GM18873 (cell line): ENCODE data around the gene SMIM34.
A peak's percentile ranks its signal among the peaks of the same experiment; 100 is the strongest.
"Not testable (repeated sequence)": the region's sequence is repeated elsewhere in the genome, so short reads cannot be mapped to it uniquely, and the experiment has no call there.

ENCODE experiments used
- ATAC-seq: cut with Tn5 transposase; IDR thresholded peaks from one replicate; pipeline ENCODE4 v1.9.1; 2021; ENCODE audit warnings: mild to moderate bottlenecking, moderate library complexity, moderate number of reproducible peaks; ENCODE audit not compliant: unreplicated experiment, low FRiP score

The SMIM34 gene

GRCh38 chr21:34423805-34424204 lies at the start of gene SMIM34:
Gene SMIM34, minus strand, starts transcription at chr21:34423951. Its CDS starts 112 bp downstream, at chr21:34423839.
- ATAC-seq = not testable (repeated sequence)

- ATAC-seq = not testable (repeated sequence)
These were observed 43.6 kb upstream of the SMIM34 start for GRCh38 chr21:34467333-34467732.

- ATAC-seq = not testable (repeated sequence)
These were observed 35.7 kb upstream of the SMIM34 start for GRCh38 chr21:34459426-34459825.

- not testable (repeated sequence) for ATAC-seq
These were observed 34.5 kb upstream of the SMIM34 start for GRCh38 chr21:34458266-34458665.

- ATAC-seq = not testable (repeated sequence)
These were observed 32.4 kb upstream of the SMIM34 start for GRCh38 chr21:34456180-34456579.

GRCh38 chr21:34455628-34456027 lies 31.9 kb upstream of the SMIM34 start:
- ATAC-seq = not testable (repeated sequence)

- not testable (repeated sequence) for ATAC-seq
These were observed 23.3 kb upstream of the SMIM34 start for GRCh38 chr21:34447018-34447417.

GRCh38 chr21:34443486-34443885 lies 19.7 kb upstream of the SMIM34 start:
- not testable (repeated sequence) for ATAC-seq

- not testable (repeated sequence) for ATAC-seq
These were observed 6.0 kb upstream of the SMIM34 start for GRCh38 chr21:34429710-34430109.

GRCh38 chr21:34428441-34428840 lies 4.7 kb upstream of the SMIM34 start:
- ATAC-seq = not testable (repeated sequence)

- not testable (repeated sequence) for ATAC-seq
These were observed 3.6 kb upstream of the SMIM34 start for GRCh38 chr21:34427339-34427738.

- ATAC-seq = not testable (repeated sequence)
These were observed 6.2 kb downstream of the SMIM34 start for GRCh38 chr21:34417448-34418077.

GRCh38 chr21:34407294-34407693 lies 16.5 kb downstream of the SMIM34 start:
- not testable (repeated sequence) for ATAC-seq

GRCh38 chr21:34406676-34407075 lies 17.1 kb downstream of the SMIM34 start:
- not testable (repeated sequence) for ATAC-seq

GRCh38 chr21:34406102-34406501 lies 17.6 kb downstream of the SMIM34 start:
- ATAC-seq = not testable (repeated sequence)

- ATAC-seq = not testable (repeated sequence)
These were observed 18.1 kb downstream of the SMIM34 start for GRCh38 chr21:34405686-34406085.

- ATAC-seq = not testable (repeated sequence)
These were observed 19.0 kb downstream of the SMIM34 start for GRCh38 chr21:34404742-34405141.

GRCh38 chr21:34400522-34400921 lies 23.2 kb downstream of the SMIM34 start:
- not testable (repeated sequence) for ATAC-seq

- peak; percentile 98 for ATAC-seq
These were observed 39.9 kb downstream of the SMIM34 start for GRCh38 chr21:34383724-34384415.

- ATAC-seq = not testable (repeated sequence)
These were observed 40.6 kb downstream of the SMIM34 start for GRCh38 chr21:34383138-34383537.

- ATAC-seq = peak; percentile 39
These were observed 48.2 kb downstream of the SMIM34 start for GRCh38 chr21:34375619-34375972.
